Neural progenitor cell (in vitro differentiated cells): ENCODE data around the gene KDM6A. TPM values are rescaled to one million over a fixed set of nuclear protein-coding genes. Genes with fewer than 3 reads are reported as not detected.

ENCODE experiments used
- DNase-seq: peaks from one replicate; pipeline ENCODE4 v3.0.0-alpha.2; 2016; ENCODE audit warnings: low spot score
- H2AFZ ChIP-seq: fragments of 200-600 bp; sonication (generic); replicated peaks from 2 replicates; pipeline ENCODE4 v1.6.1; 2016; ENCODE audit warnings: antibody characterized with exemption
- H3F3A ChIP-seq: fragments of 200-600 bp; sonication (generic); 2 replicates; pipeline ENCODE4 v1.6.1; 2016; ENCODE audit warnings: antibody characterized with exemption, low read depth
- H3K27ac ChIP-seq: fragments of 200-600 bp; sonication (generic); 2 replicates; pipeline ENCODE4 v1.5.1; 2016; ENCODE audit warnings: mild to moderate bottlenecking
- H3K27me3 ChIP-seq: fragments of 200-600 bp; sonication (generic); 2 replicates; pipeline ENCODE4 v1.6.1; 2016; ENCODE audit warnings: mild to moderate bottlenecking, moderate library complexity
- H3K36me3 ChIP-seq: fragments of 200-600 bp; sonication (generic); 2 replicates; pipeline ENCODE4 v1.5.1; 2016
- H3K4me1 ChIP-seq: fragments of 200-600 bp; sonication (generic); 2 replicates; pipeline ENCODE4 v1.6.1; 2016; ENCODE audit warnings: mixed run types
- H3K4me2 ChIP-seq: fragments of 200-600 bp; sonication (generic); 2 replicates; pipeline ENCODE4 v1.6.1; 2016
- H3K4me3 ChIP-seq: fragments of 200-600 bp; sonication (generic); 2 replicates; pipeline ENCODE4 v1.5.1; 2016
- H3K79me2 ChIP-seq: fragments of 200-600 bp; sonication (generic); 2 replicates; pipeline ENCODE4 v1.6.1; 2016; ENCODE audit warnings: low read depth
- H3K9ac ChIP-seq: fragments of 200-600 bp; sonication (generic); 2 replicates; pipeline ENCODE4 v1.6.1; 2016
- H3K9me3 ChIP-seq: fragments of 200-600 bp; sonication (generic); 2 replicates; pipeline ENCODE4 v1.5.1; 2016; ENCODE audit warnings: low read depth
- H4K20me1 ChIP-seq: fragments of 200-600 bp; sonication (generic); 2 replicates; pipeline ENCODE4 v1.6.1; 2016; ENCODE audit warnings: low read depth
- H3K27ac Mint-ChIP-seq: 3 replicates; pipeline ENCODE4 v1.8.0; 2021; ENCODE audit warnings: mixed read lengths
- H3K27me3 Mint-ChIP-seq: 2 replicates; pipeline ENCODE4 v1.8.0; 2022; ENCODE audit warnings: low read depth, mild to moderate bottlenecking, inconsistent platforms, moderate library complexity, mixed read lengths; ENCODE audit not compliant: insufficient read depth
- H3K36me3 Mint-ChIP-seq: 3 replicates; pipeline ENCODE4 v1.8.0; 2021; ENCODE audit warnings: mixed read lengths
- H3K4me1 Mint-ChIP-seq: 3 replicates; pipeline ENCODE4 v1.8.0; 2021; ENCODE audit warnings: mixed read lengths
- H3K4me3 Mint-ChIP-seq: 3 replicates; pipeline ENCODE4 v1.8.0; 2021; ENCODE audit warnings: mild to moderate bottlenecking, moderate library complexity, mixed read lengths
- H3K9me3 Mint-ChIP-seq: 3 replicates; pipeline ENCODE4 v1.8.0; 2020; ENCODE audit warnings: mixed read lengths
- EZH2 ChIP-seq: fragments of 200-600 bp; sonication (generic); IDR thresholded peaks from 2 replicates; pipeline ENCODE4 v1.6.1; 2017; ENCODE audit warnings: antibody characterized with exemption, mild to moderate bottlenecking, moderate library complexity
- EZH2phosphoT487 ChIP-seq: fragments of 200-600 bp; sonication (generic); IDR thresholded peaks from 2 replicates; pipeline ENCODE4 v1.6.1; 2017; ENCODE audit warnings: antibody characterized with exemption
- total RNA-seq: library from RNA; depleted of rRNA; stranded (reverse); fragments of >200 nt; gene quantifications from 2 replicates; pipeline ENCODE4 v1.2.3, GENCODE V29; 2015; ENCODE audit warnings: low replicate concordance
- TF ChIP-seq, protein P1 (sequence below): fragments of 200-600 bp; sonication (generic); IDR thresholded peaks from 2 replicates; pipeline ENCODE4 v1.5.1; 2017; ENCODE audit warnings: antibody characterized with exemption, mild to moderate bottlenecking

Gene KDM6A
- total RNA-seq, 1 donor from 2014 or later, result 56.2 TPM

DNA sequence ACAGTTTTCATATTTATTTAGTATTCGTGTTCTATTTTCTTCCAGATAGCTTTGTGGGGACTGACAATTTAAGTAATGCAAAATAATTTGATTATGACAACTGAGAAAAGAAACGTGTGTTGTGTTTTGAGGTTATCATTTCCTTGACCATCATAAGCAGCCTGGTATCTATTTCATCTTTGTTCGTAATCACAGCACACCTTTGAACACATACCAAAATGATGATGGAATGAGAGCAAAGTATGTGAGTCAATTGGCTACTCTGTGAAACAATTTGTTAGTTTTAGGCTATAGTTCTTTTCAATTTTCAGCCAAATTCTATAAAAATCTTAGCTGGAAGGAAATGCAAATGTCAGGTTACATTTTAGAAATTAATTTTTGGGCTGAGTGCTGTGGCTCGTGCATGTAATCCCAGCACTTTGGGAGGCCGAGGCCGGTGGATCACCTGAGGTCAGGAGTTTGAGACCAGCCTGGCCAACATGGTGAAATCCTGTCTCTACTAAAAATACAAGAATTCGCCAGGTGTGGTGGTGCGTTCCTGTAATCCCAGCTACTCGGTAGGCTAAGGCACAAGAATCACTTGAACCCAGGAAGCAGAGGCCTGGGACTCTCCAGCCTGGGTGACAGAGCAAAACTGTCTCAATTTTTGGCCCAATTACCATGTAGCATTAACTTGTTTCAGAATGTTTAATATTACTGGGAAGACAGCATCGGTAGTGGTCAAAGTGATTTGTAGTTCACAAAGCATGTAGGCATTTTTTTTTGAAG is 30.3 kb upstream of the KDM6A start:
- no peak overlapping the region for H2AFZ ChIP-seq
- no peak overlapping the region for H3K9ac ChIP-seq
- no peak for TF ChIP-seq EZH2
- TF ChIP-seq, protein P1, sequence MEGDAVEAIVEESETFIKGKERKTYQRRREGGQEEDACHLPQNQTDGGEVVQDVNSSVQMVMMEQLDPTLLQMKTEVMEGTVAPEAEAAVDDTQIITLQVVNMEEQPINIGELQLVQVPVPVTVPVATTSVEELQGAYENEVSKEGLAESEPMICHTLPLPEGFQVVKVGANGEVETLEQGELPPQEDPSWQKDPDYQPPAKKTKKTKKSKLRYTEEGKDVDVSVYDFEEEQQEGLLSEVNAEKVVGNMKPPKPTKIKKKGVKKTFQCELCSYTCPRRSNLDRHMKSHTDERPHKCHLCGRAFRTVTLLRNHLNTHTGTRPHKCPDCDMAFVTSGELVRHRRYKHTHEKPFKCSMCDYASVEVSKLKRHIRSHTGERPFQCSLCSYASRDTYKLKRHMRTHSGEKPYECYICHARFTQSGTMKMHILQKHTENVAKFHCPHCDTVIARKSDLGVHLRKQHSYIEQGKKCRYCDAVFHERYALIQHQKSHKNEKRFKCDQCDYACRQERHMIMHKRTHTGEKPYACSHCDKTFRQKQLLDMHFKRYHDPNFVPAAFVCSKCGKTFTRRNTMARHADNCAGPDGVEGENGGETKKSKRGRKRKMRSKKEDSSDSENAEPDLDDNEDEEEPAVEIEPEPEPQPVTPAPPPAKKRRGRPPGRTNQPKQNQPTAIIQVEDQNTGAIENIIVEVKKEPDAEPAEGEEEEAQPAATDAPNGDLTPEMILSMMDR, result no peak
- no peak for TF ChIP-seq EZH2phosphoT487
- no peaks in the 10 kb centered on the region for H4K20me1 ChIP-seq
- no peaks in the 10 kb centered on the region for H3K79me2 ChIP-seq
- DNase-seq, result no peak
- H3K4me2 ChIP-seq, result no peak overlapping the region
- no peaks in the 10 kb centered on the region for H3K4me1 ChIP-seq
- Mint-ChIP-seq H3K4me1 (no peaks in the 10 kb centered on the region), H3K27me3 (no peaks in the 10 kb centered on the region), H3K27ac (no peak overlapping the region), H3K36me3 (no peaks in the 10 kb centered on the region), H3K9me3 (peaks cover 17% of the 10 kb centered on the region), H3K4me3 (no peak overlapping the region)
- H3F3A ChIP-seq, result no peaks in the 10 kb centered on the region
- no peaks in the 10 kb centered on the region for H3K36me3 ChIP-seq
- H3K27me3 ChIP-seq, result no peaks in the 10 kb centered on the region
- no peaks in the 10 kb centered on the region for H3K9me3 ChIP-seq
- no peak overlapping the region for H3K27ac ChIP-seq
- H3K4me3 ChIP-seq, result no peak overlapping the region

DNA sequence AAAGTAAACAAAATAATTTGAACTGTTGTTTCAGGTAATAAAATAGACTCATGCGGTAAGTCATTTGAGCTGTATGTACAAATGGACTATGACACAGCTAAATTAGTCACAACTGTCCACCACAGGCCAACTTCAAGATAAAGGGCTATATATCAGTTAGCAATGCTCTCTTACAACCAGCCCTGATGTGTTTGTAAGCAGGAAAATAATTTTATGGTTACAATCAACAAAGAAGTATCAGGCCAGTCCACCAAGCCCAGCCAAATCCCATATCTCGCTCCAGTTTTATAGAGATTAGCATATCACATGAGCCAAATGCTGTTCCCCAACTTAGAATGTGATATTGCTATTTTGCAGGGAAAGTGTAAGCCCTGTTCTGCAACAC is 29.7 kb upstream of the KDM6A start:
- Histone ChIP-seq H3F3A (no peaks in the 10 kb centered on the region), H3K4me2 (no peak overlapping the region), H2AFZ (no peak overlapping the region), H3K9me3 (no peaks in the 10 kb centered on the region), H3K4me1 (no peaks in the 10 kb centered on the region), H3K27me3 (no peaks in the 10 kb centered on the region), H3K36me3 (no peaks in the 10 kb centered on the region), H3K79me2 (no peaks in the 10 kb centered on the region), H3K27ac (no peak overlapping the region), H3K9ac (no peak overlapping the region), H3K4me3 (no peak overlapping the region), H4K20me1 (no peaks in the 10 kb centered on the region)
- no peaks in the 10 kb centered on the region for H3K36me3 Mint-ChIP-seq
- H3K4me1 Mint-ChIP-seq, result no peaks in the 10 kb centered on the region
- no peak overlapping the region for H3K4me3 Mint-ChIP-seq
- no peak overlapping the region for H3K27ac Mint-ChIP-seq
- peaks cover 16% of the 10 kb centered on the region for H3K9me3 Mint-ChIP-seq
- no peaks in the 10 kb centered on the region for H3K27me3 Mint-ChIP-seq
- no peak for DNase-seq
- TF ChIP-seq, protein P1, result no peak
- TF ChIP-seq EZH2 (no peak), EZH2phosphoT487 (no peak)

DNA sequence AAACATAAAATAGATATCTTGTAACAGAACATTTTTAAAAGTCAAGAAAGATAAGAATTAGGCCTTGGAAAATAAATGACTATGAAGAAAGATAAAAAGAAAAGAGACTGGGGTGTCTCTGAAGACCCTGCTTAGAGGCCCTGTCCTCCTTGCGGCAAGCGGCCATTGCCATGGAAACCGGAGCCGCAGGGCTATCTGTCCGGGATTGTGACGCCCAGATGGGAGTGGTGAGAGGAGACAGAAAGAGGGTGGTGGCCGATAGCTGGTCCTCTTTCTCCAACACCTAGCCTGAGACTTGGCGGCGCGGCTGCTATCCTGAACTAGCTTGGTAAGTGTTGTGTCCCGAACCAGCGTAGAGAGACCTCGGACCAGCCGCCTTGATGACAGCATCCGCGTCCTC is 29.2 kb upstream of the KDM6A start, which contains the start of gene DUSP21:
TSS of gene DUSP21 (plus strand) at position 269 of the 400 bp plus-strand sequence. CDS start at position 381, 112 bp downstream.
- H3K27ac Mint-ChIP-seq, result no peak within 1 kb of the TSS
- Histone ChIP-seq H3K27me3 (no peaks in the 10 kb centered on the region), H2AFZ (no peak within 1 kb of the TSS), H3K79me2 (no peaks in the 10 kb centered on the region), H3K9ac (no peak within 1 kb of the TSS), H3K4me1 (no peaks in the 10 kb centered on the region), H3K4me3 (no peak within 1 kb of the TSS), H3F3A (no peaks in the 10 kb centered on the region), H3K36me3 (no peaks in the 10 kb centered on the region), H4K20me1 (no peaks in the 10 kb centered on the region), H3K4me2 (no peak within 1 kb of the TSS), H3K27ac (no peak within 1 kb of the TSS), H3K9me3 (no peaks in the 10 kb centered on the region)
- no peak within 1 kb of the TSS for H3K4me3 Mint-ChIP-seq
- no peaks in the 10 kb centered on the region for H3K27me3 Mint-ChIP-seq
- H3K9me3 Mint-ChIP-seq, result peaks cover 15% of the 10 kb centered on the region
- no peaks in the 10 kb centered on the region for H3K36me3 Mint-ChIP-seq
- TF ChIP-seq, protein P1, result no peak
- TF ChIP-seq EZH2, result no peak
- no peak for TF ChIP-seq EZH2phosphoT487
- no peaks in the 10 kb centered on the region for H3K4me1 Mint-ChIP-seq
- DNase-seq, result peak; percentile 6
